Spleen (tissue), 11 donors: Measurements from ENCODE around the gene OR10K1. TPM values are rescaled to one million over a fixed set of nuclear protein-coding genes. Genes with fewer than 3 reads are reported as not detected.

Experiments
- DNase-seq: peaks from one replicate; pipeline ENCODE4 v3.0.0-alpha.2; 2020
- H3K27ac ChIP-seq, 8 donors: fragments of 200-600 bp; sonication (generic) in 7 of 8; 1 replicate in 4 of 8; 2 replicates in 4 of 8; pipeline versions ENCODE4 v1.5.0 to v1.8.0; 2016 to 2021; ENCODE audit warnings: inconsistent platforms in 4 of 8, mild to moderate bottlenecking in 4 of 8, moderate library complexity in 1 of 8
- H3K27me3 ChIP-seq, 7 donors: fragments of 200-600 bp; sonication (generic) in 6 of 7; replicated peaks in 1 of 7; 1 replicate in 4 of 7; 2 replicates in 3 of 7; pipeline versions ENCODE4 v1.5.0 to v1.8.0; 2016 to 2021; ENCODE audit warnings: inconsistent platforms in 3 of 7, mild to moderate bottlenecking in 1 of 7
- H3K36me3 ChIP-seq, 6 donors: fragments of 200-600 bp; sonication (generic) in 5 of 6; 1 replicate in 4 of 6; 2 replicates in 2 of 6; pipeline versions ENCODE4 v1.5.0 to v1.8.0; 2016 to 2021; ENCODE audit warnings: inconsistent platforms in 2 of 6
- H3K4me1 ChIP-seq, 6 donors: fragments of 200-600 bp; sonication (generic) in 5 of 6; 1 replicate in 3 of 6; 2 replicates in 3 of 6; pipeline versions ENCODE4 v1.5.0 to v1.8.0; 2016 to 2021; ENCODE audit warnings: inconsistent platforms in 3 of 6
- H3K4me3 ChIP-seq, 8 donors: fragments of 200-600 bp; sonication (generic) in 7 of 8; 1 replicate in 4 of 8; 2 replicates in 4 of 8; pipeline versions ENCODE4 v1.5.0 to v1.8.0; 2016 to 2021; ENCODE audit warnings: inconsistent platforms in 4 of 8, mild to moderate bottlenecking in 4 of 8, moderate library complexity in 2 of 8
- H3K9me3 ChIP-seq, 8 donors: fragments of 200-600 bp; sonication (generic) in 7 of 8; 1 replicate in 4 of 8; 2 replicates in 4 of 8; pipeline versions ENCODE4 v1.5.0 to v1.8.0; 2016 to 2021; ENCODE audit warnings: inconsistent platforms in 4 of 8
- CTCF ChIP-seq, 11 experiments: fragments of 200-600 bp in 7 of 11; fragments of 450-650 bp in 4 of 11; sonication (generic) in 4 of 11; IDR thresholded peaks in 8 of 11; conservative IDR thresholded peaks in 3 of 11; 1 replicate in 7 of 11; 2 replicates in 4 of 11; pipeline versions ENCODE4 v1.4.0 to v1.8.0; 2016 to 2021; ENCODE audit warnings: antibody characterized with exemption in 11 of 11, inconsistent platforms in 4 of 11, mild to moderate bottlenecking in 1 of 11
- POLR2A ChIP-seq, 3 donors: fragments of 450-650 bp; IDR thresholded peaks; one replicate each; pipeline ENCODE4 v1.5.1; 2017; ENCODE audit warnings: antibody characterized with exemption in 3 of 3, mild to moderate bottlenecking in 1 of 3
- POLR2AphosphoS5 ChIP-seq, 3 donors: sonication (generic); formaldehyde crosslinking; IDR thresholded peaks; one replicate each; pipeline ENCODE4 v1.5.1; 2017; ENCODE audit warnings: antibody characterized with exemption in 3 of 3
- WGBS, 5 donors: extraction: QIAGEN DNeasy Blood & Tissue Kit in 3 of 5; methylation state at CpG; one replicate each; pipeline versions ENCODE4 v1.1.5 to v1.1.7; 2013 to 2018; 5-methylcytosine and 5-hydroxymethylcytosine counted together
- intact Hi-C: fragments of 100-400 bp; cut with DNase I; formaldehyde crosslinking; loops from one replicate; pipeline ENCODE4 v1.15.0; 2023; ENCODE audit warnings: low total_unique reads
- polyA plus RNA-seq, 3 donors: library from polyadenylated mRNA; stranded (reverse); fragments of 200-250 nt; gene quantifications; one replicate each; pipeline ENCODE4 v1.2.1, GENCODE V29; 2013
- total RNA-seq, 7 donors: library from RNA; depleted of rRNA in 3 of 7; stranded (reverse); fragments of >200 nt in 3 of 7; fragmentation: NEBNext Ultra II Directional in 4 of 7; extraction: Animal tissue kit (Norgen Biotek cat#: 25700) in 4 of 7; gene quantifications; one replicate each; pipeline versions ENCODE4 v1.1.0 to v1.2.1, GENCODE V29; 2016 to 2021
- donor health status: healthy with polysubstance abuse.
- donor health status: DM: no; HTN: no; CAD: no; lungs with moderate emphysema.
- donor health status: DM: no; HTN: no; CAD: no.
- donor health status: Bipolar disorder and iron deficiency.
- donor health status: healthy.
- donor health status: DM: no; HTN: no; CAD: no.
- donor health status: DM: yes; HTN: yes; CAD: no.

The OR10K1 gene
- total and polyA plus RNA-seq, 10 donors, result 0.07 TPM; not detected in 9

DNA sequence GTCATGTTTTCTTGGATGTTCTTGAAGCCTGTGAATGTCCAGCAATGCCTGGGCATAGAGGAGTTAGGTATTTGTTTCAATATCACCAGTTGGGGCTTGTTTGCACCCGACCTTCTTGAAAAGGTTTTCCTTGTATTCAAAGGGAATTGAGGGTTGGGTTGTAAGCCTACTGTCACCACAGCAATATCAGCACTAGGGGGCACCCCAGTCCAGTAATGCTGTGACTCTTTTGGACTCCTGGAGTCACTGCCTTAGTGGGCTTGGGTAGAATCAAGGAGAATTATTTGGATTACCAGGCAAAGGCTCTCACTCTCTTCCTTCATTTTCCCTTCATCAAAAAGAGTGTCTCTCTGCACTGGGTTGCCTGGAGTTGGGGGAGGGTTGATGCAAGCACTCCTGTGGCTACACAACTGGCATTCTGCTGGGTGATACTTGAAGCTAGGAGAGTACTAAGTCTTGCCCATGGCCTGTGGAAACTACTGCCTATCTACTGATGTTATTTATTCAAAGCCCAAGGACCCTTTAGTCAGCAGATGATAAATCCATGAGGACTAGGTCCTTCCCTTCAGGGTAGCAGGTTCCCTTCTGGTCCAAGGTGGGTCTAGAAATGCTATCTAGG is 44.8 kb downstream of the OR10K1 start:
- H3K9me3 ChIP-seq, result peaks cover 0 to 4% (median 0%) of the 10 kb centered on the region in 8 donors
- no peak overlapping the region for H3K27ac ChIP-seq
- 23 to 50% (median 29%) methylated on average over 1 of the region's 1 CpG for WGBS, 5 donors
- H3K4me1 ChIP-seq, result no peaks in the 10 kb centered on the region
- no peak for DNase-seq
- TF ChIP-seq CTCF (IDR thresholded peaks at IDR 0.05 in 8 of 11, conservative IDR thresholded peaks at IDR 0.05 in 3 of 11) (peak in 10 of 11 experiments; percentile 41 to 71 (median 54)), POLR2AphosphoS5 (IDR thresholded peaks at IDR 0.05) (no peak)
- intact Hi-C loops, result loop anchor here (5.0 kb wide), 1 partner anchor 491 kb away; no protein-coding TSS in a partner anchor
- peaks cover 0 to 5% (median 0%) of the 10 kb centered on the region in 7 donors for H3K27me3 ChIP-seq
- H3K4me3 ChIP-seq, result no peak overlapping the region
- H3K36me3 ChIP-seq, result no peaks in the 10 kb centered on the region

DNA sequence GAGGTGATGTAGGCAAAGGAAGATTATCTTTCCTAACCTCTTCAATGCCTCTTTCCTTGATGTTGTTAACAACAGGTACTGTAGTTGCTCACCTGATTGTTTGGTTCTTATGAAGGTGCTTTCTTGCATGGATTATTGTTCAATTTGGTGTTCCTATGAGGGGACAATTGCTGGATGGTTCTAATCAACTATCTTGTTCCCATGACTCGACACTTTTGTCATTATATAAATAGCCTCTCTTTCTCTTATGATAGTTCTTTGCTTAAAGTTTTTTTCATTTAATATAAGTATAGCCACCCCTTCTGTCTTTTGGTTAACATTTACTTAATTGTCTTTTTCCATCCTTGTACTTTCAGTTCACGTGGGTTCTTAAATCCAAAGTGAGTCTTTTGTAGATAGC is 45.9 kb downstream of the OR10K1 start:
- WGBS, 5 donors, result 72 to 90% (median 81%) methylated on average over 2 of the region's 2 CpGs
- intact Hi-C loops, result loop anchor here (5.0 kb wide), 1 partner anchor 490 kb away; no protein-coding TSS in a partner anchor
- H3K27ac ChIP-seq, result no peak overlapping the region
- no peaks in the 10 kb centered on the region for H3K9me3 ChIP-seq
- H3K4me3 ChIP-seq, result no peak overlapping the region
- H3K27me3 ChIP-seq, result peaks cover 0 to 5% (median 0%) of the 10 kb centered on the region in 7 donors
- H3K4me1 ChIP-seq, result no peaks in the 10 kb centered on the region
- no peaks in the 10 kb centered on the region for H3K36me3 ChIP-seq
- TF ChIP-seq POLR2A (IDR thresholded peaks at IDR 0.05) (no peak), CTCF (IDR thresholded peaks at IDR 0.05 in 8 of 11, conservative IDR thresholded peaks at IDR 0.05 in 3 of 11) (no peak), POLR2AphosphoS5 (IDR thresholded peaks at IDR 0.05) (no peak)
- DNase-seq, result no peak

- Histone ChIP-seq H3K36me3 (no peaks in the 10 kb centered on the region), H3K9me3 (no peaks in the 10 kb centered on the region), H3K4me1 (no peaks in the 10 kb centered on the region), H3K4me3 (no peak overlapping the region), H3K27ac (no peak overlapping the region), H3K27me3 (peaks cover 0 to 5% (median 0%) of the 10 kb centered on the region in 7 donors)
- 40 to 65% (median 55%) methylated on average over 4 of the region's 4 CpGs for WGBS, 5 donors
- intact Hi-C loops, result loop anchor here (5.0 kb wide), 1 partner anchor 488 kb away; no protein-coding TSS in a partner anchor
- DNase-seq, result no peak
- TF ChIP-seq POLR2A (IDR thresholded peaks at IDR 0.05) (no peak), CTCF (IDR thresholded peaks at IDR 0.05 in 8 of 11, conservative IDR thresholded peaks at IDR 0.05 in 3 of 11) (no peak), POLR2AphosphoS5 (IDR thresholded peaks at IDR 0.05) (no peak)
These were observed 48.0 kb downstream of the OR10K1 start for GRCh38 chr1:158509471-158510156.

DNA sequence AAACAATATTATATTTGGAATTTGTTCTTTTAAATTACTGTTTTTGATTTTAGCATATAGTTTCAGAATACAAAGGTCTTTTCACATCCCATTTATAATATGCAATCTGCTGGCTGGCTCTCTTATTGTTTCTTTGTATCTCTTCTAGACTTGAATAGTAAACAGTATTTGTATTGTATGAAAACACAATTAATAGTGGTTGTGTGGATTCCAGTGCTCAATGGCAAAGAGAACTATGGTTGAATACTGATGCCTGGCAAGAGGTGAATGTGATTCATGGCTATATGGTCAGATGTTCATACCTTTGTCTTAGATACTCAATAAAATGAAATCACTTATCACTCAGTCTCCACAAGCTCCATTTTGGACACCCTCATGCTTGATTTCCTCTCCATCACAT is 55.3 kb downstream of the OR10K1 start:
- Histone ChIP-seq H3K27me3 (peaks cover 0 to 5% (median 0%) of the 10 kb centered on the region in 7 donors), H3K36me3 (no peaks in the 10 kb centered on the region), H3K9me3 (no peaks in the 10 kb centered on the region), H3K27ac (no peak overlapping the region), H3K4me1 (no peaks in the 10 kb centered on the region), H3K4me3 (no peak overlapping the region)
- intact Hi-C loops, result no loop called here
- no peak for TF ChIP-seq POLR2AphosphoS5 (IDR thresholded peaks at IDR 0.05)
- no peak for TF ChIP-seq POLR2A (IDR thresholded peaks at IDR 0.05)
- no peak for TF ChIP-seq CTCF (IDR thresholded peaks at IDR 0.05 in 8 of 11, conservative IDR thresholded peaks at IDR 0.05 in 3 of 11)
- no peak for DNase-seq
